ENCODE results near the gene MPPED2.

DNA sequence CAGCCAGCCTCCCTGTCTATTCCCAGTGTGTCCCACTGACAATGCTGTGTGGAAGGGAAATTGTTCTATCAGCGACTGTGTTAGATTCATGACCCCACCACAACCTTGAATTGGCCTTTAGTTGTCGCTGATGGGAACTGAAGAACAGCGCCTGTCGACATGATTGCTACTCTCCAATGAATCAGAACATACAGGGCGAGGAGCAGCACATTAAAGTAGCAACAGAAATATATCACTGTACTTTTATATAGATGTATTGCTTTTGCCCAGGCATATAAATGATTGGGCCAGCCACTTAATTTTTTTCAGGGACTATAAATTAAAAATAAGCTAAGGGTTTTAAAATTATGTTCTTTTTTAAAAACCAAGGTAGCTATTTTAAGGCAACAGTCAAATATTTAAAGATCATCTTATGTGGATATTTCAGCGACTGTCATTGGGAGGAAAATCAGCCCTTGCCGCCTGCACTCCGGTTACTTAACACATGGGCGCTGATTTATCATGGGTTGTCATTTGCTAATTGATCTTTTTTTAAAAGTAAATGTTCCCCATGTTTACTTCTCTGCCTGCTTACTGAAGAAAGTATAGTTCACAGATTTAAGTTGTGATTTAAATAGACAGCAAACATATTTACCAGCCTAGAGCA lies 221.2 kb downstream of the MPPED2 start:
- TF ChIP-seq EZH2 (IDR thresholded peaks at IDR 0.05; ENCODE audit: borderline replicate concordance, low read depth, low read length, severe bottlenecking), result no peak
- TF ChIP-seq CTCF (IDR thresholded peaks at IDR 0.05; ENCODE audit: borderline replicate concordance, extremely low read depth, low read length, poor library complexity, severe bottlenecking), result no peak

All from DND-41 (cell line).